Natural killer cell (primary cell): ENCODE results near the gene UCMA. TPM values are rescaled to one million over a fixed set of nuclear protein-coding genes. Genes with fewer than 3 reads are reported as not detected.

Source experiments
- ATAC-seq, 3 donors: fragments of 150-1000 bp in 2 of 3; fragments of 200-7000 bp in 1 of 3; cut with Tn5 transposase; 1 replicate in 1 of 3; 2 replicates in 2 of 3; pipeline ENCODE4 v1.10.0; 2021; ENCODE audit warnings: mild to moderate bottlenecking in 2 of 3, moderate library complexity in 2 of 3
- DNase-seq, 2 donors: peaks; one replicate each; pipeline versions ENCODE4 v3.0.0 to v3.0.0-alpha.2; 2013 to 2021; ENCODE audit warnings: mixed read lengths in 1 of 2
- H3K27ac ChIP-seq: one replicate; pipeline ENCODE4 v1.5.1; 2013; ENCODE audit warnings: mild to moderate bottlenecking, low read length
- H3K27me3 ChIP-seq: one replicate; pipeline ENCODE4 v1.6.1; 2013; ENCODE audit warnings: low read length; ENCODE audit not compliant: control insufficient read depth, insufficient read depth
- H3K36me3 ChIP-seq: one replicate; pipeline ENCODE4 v1.6.1; 2013; ENCODE audit warnings: low read length; ENCODE audit not compliant: control insufficient read depth, insufficient read depth
- H3K4me1 ChIP-seq: one replicate; pipeline ENCODE4 v1.6.1; 2013; ENCODE audit warnings: low read length; ENCODE audit not compliant: control insufficient read depth, insufficient read depth
- H3K4me3 ChIP-seq: one replicate; pipeline ENCODE4 v1.5.1; 2013; ENCODE audit warnings: low read length
- H3K9me3 ChIP-seq: one replicate; pipeline ENCODE4 v1.6.1; 2013; ENCODE audit warnings: low read length; ENCODE audit not compliant: control insufficient read depth, insufficient read depth
- H3K27ac Mint-ChIP-seq, 2 donors: one replicate each; pipeline ENCODE4 v1.8.0; 2022; ENCODE audit warnings: mild to moderate bottlenecking in 2 of 2, mixed read lengths in 2 of 2, moderate library complexity in 1 of 2
- H3K27me3 Mint-ChIP-seq, 2 donors: one replicate each; pipeline ENCODE4 v1.8.0; 2022; ENCODE audit warnings: low read depth in 2 of 2, mixed read lengths in 2 of 2
- H3K36me3 Mint-ChIP-seq: one replicate; pipeline ENCODE4 v1.8.0; 2022; ENCODE audit warnings: mixed read lengths
- H3K4me1 Mint-ChIP-seq, 2 donors: one replicate each; pipeline ENCODE4 v1.8.0; 2022; ENCODE audit warnings: mixed read lengths in 2 of 2
- H3K4me3 Mint-ChIP-seq: one replicate; pipeline ENCODE4 v1.8.0; 2022; ENCODE audit warnings: mild to moderate bottlenecking, moderate library complexity, mixed read lengths
- H3K9me3 Mint-ChIP-seq, 2 donors: one replicate each; pipeline ENCODE4 v1.8.0; 2022; ENCODE audit warnings: mixed read lengths in 2 of 2
- WGBS: methylation state at CpG from one replicate; pipeline ENCODE4 v1.1.7; 2013; ENCODE audit warnings: missing lambda C conversion rate; ENCODE audit not compliant: insufficient coverage; 5-methylcytosine and 5-hydroxymethylcytosine counted together
- intact Hi-C: fragments of 100-400 bp; cut with micrococcal nuclease; formaldehyde crosslinking; loops from one replicate; pipeline ENCODE4 v1.14.2; 2022
- total RNA-seq, 4 donors: library from RNA; stranded (reverse); fragments of 120-200 nt in 1 of 4; gene quantifications; one replicate each; pipeline versions ENCODE4 v1.2.3 to v1.2.4, GENCODE V29; 2013 to 2022
- TF ChIP-seq, protein P1 (sequence below): fragments of 200-600 bp; IDR thresholded peaks from one replicate; pipeline ENCODE4 v1.8.0; 2022; ENCODE audit warnings: antibody characterized with exemption

The UCMA gene
- total RNA-seq, 3 donors from 2014 or later (not counting 1 experiment from before 2014, with no cell fraction given) = not detected

DNA sequence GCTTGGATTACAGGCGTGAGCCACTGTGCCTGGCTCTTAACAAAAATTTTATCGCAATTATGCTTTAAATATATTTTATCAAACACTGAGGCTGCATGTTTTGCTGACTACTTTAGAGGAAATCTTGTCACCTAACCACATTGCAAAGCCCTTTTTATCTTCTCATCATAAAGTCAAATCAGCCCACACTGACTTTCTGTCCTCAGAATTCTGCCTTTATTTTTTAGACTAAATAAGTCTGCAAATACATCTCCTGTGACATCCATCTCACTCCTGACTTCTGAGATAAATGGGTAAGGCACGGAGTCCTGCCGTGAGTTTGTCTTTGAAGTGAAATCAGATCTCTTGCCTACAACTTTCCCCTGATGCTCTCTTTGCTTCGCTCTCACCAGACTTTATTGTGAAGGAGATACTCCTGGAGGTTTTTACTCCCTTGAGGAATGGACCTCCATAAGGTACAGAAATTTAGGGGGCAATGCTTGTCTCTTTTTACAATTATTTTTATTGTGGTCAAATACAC, 23.5 kb upstream of the UCMA start:
- no peaks in the 10 kb centered on the region for H3K9me3 Mint-ChIP-seq
- no peak for DNase-seq
- H3K36me3 ChIP-seq = no peaks in the 10 kb centered on the region
- ATAC-seq = no peak
- H3K4me3 ChIP-seq = no peak overlapping the region
- H3K36me3 Mint-ChIP-seq = no peaks in the 10 kb centered on the region
- no peak overlapping the region for H3K4me3 Mint-ChIP-seq
- no peak overlapping the region for H3K27ac Mint-ChIP-seq
- H3K27ac ChIP-seq = no peak overlapping the region
- H3K4me1 Mint-ChIP-seq = no peaks in the 10 kb centered on the region
- no peaks in the 10 kb centered on the region for H3K9me3 ChIP-seq
- intact Hi-C loops = no loop called here
- WGBS = 65% methylated on average over 4 of the region's 5 CpGs
- TF ChIP-seq, protein P1, sequence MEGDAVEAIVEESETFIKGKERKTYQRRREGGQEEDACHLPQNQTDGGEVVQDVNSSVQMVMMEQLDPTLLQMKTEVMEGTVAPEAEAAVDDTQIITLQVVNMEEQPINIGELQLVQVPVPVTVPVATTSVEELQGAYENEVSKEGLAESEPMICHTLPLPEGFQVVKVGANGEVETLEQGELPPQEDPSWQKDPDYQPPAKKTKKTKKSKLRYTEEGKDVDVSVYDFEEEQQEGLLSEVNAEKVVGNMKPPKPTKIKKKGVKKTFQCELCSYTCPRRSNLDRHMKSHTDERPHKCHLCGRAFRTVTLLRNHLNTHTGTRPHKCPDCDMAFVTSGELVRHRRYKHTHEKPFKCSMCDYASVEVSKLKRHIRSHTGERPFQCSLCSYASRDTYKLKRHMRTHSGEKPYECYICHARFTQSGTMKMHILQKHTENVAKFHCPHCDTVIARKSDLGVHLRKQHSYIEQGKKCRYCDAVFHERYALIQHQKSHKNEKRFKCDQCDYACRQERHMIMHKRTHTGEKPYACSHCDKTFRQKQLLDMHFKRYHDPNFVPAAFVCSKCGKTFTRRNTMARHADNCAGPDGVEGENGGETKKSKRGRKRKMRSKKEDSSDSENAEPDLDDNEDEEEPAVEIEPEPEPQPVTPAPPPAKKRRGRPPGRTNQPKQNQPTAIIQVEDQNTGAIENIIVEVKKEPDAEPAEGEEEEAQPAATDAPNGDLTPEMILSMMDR = no peak
- no peaks in the 10 kb centered on the region for H3K4me1 ChIP-seq
- no peaks in the 10 kb centered on the region for H3K27me3 ChIP-seq
- peaks cover 0 to 13% of the 10 kb centered on the region in 2 donors for H3K27me3 Mint-ChIP-seq

- DNase-seq (no peak), ATAC-seq (no peak)
- Histone ChIP-seq H3K27ac (no peak overlapping the region), H3K27me3 (no peaks in the 10 kb centered on the region), H3K36me3 (no peaks in the 10 kb centered on the region), H3K4me3 (no peak overlapping the region), H3K4me1 (no peaks in the 10 kb centered on the region), H3K9me3 (no peaks in the 10 kb centered on the region)
- Mint-ChIP-seq H3K27me3 (peaks cover 0 to 12% of the 10 kb centered on the region in 2 donors), H3K4me1 (no peaks in the 10 kb centered on the region), H3K27ac (no peak overlapping the region), H3K36me3 (no peaks in the 10 kb centered on the region), H3K9me3 (no peaks in the 10 kb centered on the region), H3K4me3 (no peak overlapping the region)
- TF ChIP-seq, protein P1 = no peak
- WGBS = 100% methylated on average over 1 of the region's 2 CpGs
- intact Hi-C loops = no loop called here
Measured at GRCh38 chr10:13256627-13257026, 22.5 kb upstream of the UCMA start.

DNA sequence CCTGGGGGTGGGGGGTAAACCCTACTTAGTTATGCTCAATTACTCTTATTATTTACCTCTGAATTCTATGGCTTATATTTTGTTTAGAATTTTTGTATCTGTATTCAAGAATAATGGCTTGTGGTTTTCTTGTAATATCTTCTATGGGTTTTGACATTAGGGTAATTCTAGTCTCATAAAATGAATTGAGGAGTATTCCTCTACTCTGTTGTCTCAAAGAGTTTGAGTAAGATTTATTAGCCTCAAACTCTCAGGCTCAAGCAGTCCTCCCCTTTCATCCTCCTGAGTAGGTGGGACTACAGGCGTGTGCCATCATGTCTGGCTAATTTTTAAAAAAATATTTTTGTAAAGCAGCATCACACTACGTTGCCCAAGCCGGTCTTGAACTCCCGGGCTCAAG, 19.6 kb upstream of the UCMA start:
- no peak overlapping the region for H3K27ac Mint-ChIP-seq
- H3K4me3 Mint-ChIP-seq = no peak overlapping the region
- no peaks in the 10 kb centered on the region for H3K9me3 Mint-ChIP-seq
- Histone ChIP-seq H3K9me3 (no peaks in the 10 kb centered on the region), H3K27me3 (no peaks in the 10 kb centered on the region), H3K36me3 (no peaks in the 10 kb centered on the region), H3K4me1 (no peaks in the 10 kb centered on the region), H3K27ac (no peak overlapping the region), H3K4me3 (no peak overlapping the region)
- no peaks in the 10 kb centered on the region for H3K36me3 Mint-ChIP-seq
- WGBS = 87% methylated on average over 4 of the region's 4 CpGs
- peaks cover 0 to 12% of the 10 kb centered on the region in 2 donors for H3K27me3 Mint-ChIP-seq
- ATAC-seq (no peak), DNase-seq (no peak)
- H3K4me1 Mint-ChIP-seq = no peaks in the 10 kb centered on the region
- TF ChIP-seq, protein P1 = no peak
- intact Hi-C loops = no loop called here

DNA sequence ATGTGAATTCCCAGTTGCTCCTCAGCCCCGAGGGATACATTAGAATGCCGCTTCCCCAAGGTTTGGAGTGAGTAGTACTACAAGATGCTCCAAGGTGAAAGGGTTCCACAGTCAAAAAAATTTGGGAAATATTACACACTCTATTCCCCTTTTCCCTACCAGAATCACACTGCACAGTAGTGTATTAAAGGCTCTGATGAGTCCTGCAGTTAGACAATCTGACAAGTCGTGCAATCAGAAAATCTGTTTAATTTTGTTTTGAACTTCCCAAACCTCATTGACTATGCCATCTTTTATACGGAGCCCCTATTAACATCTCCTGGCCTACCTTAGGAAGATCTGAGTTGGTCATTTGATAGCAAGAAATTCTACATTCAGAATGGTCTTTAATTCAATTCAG, 13.6 kb upstream of the UCMA start:
- Mint-ChIP-seq H3K27ac (no peak overlapping the region), H3K27me3 (no peaks in the 10 kb centered on the region), H3K4me3 (no peak overlapping the region), H3K36me3 (no peaks in the 10 kb centered on the region), H3K9me3 (no peaks in the 10 kb centered on the region), H3K4me1 (no peaks in the 10 kb centered on the region)
- no peak overlapping the region for H3K27ac ChIP-seq
- no peak for ATAC-seq
- no peaks in the 10 kb centered on the region for H3K9me3 ChIP-seq
- TF ChIP-seq, protein P1 = no peak
- no peaks in the 10 kb centered on the region for H3K27me3 ChIP-seq
- 97% methylated on average over 4 of the region's 4 CpGs for WGBS
- no peaks in the 10 kb centered on the region for H3K4me1 ChIP-seq
- no peak overlapping the region for H3K4me3 ChIP-seq
- no peak for DNase-seq
- no peaks in the 10 kb centered on the region for H3K36me3 ChIP-seq
- intact Hi-C loops = no loop called here
